HepG2 (cell line): Measurements from ENCODE around the gene SLC11A1. TPM values are rescaled to one million over a fixed set of nuclear protein-coding genes. Genes with fewer than 3 reads are reported as not detected.

Source experiments
- ARNT2 ChIP-seq: sonication (generic); formaldehyde crosslinking; IDR thresholded peaks from 2 replicates; pipeline ENCODE4 v1.8.0; 2022; ENCODE audit warnings: mild to moderate bottlenecking, low read depth, missing genetic modification reagents, moderate library complexity
- CHD4 ChIP-seq: fragments of 200-600 bp; sonication (generic); IDR thresholded peaks from 2 replicates; pipeline ENCODE4 v1.7.0; 2017; ENCODE audit warnings: mild to moderate bottlenecking, low read length, borderline replicate concordance
- CREM ChIP-seq, 2 experiments: sonication (generic) in 1 of 2; formaldehyde crosslinking in 1 of 2; IDR thresholded peaks; 2 replicates each; pipeline versions ENCODE4 v1.4.0 to v1.6.1; 2016 to 2020; ENCODE audit warnings: antibody characterized with exemption in 1 of 2, mild to moderate bottlenecking in 1 of 2, missing genetic modification reagents in 1 of 2
- DNMT1 ChIP-seq: sonication (generic); formaldehyde crosslinking; IDR thresholded peaks from 2 replicates; pipeline ENCODE4 v1.5.1; 2020; ENCODE audit warnings: mild to moderate bottlenecking, missing genetic modification reagents
- FOXA1 ChIP-seq, 2 experiments: fragments of 450-650 bp in 1 of 2; sonication (generic) in 1 of 2; formaldehyde crosslinking in 1 of 2; IDR thresholded peaks; 2 replicates each; pipeline versions ENCODE4 v1.4.0 to v1.6.1; 2016 to 2020; ENCODE audit warnings: missing genetic modification reagents in 1 of 2
- HOXA9 ChIP-seq: sonication (generic); formaldehyde crosslinking; IDR thresholded peaks from 2 replicates; pipeline ENCODE4 v1.8.1; 2022; ENCODE audit warnings: missing genetic modification reagents, mild to moderate bottlenecking, moderate library complexity, borderline replicate concordance
- KMT2B ChIP-seq: IDR thresholded peaks from 2 replicates; pipeline ENCODE4 v1.6.1; 2016; ENCODE audit warnings: missing genetic modification reagents, missing compliant biosample characterization
- MLXIP ChIP-seq: sonication (generic); formaldehyde crosslinking; IDR thresholded peaks from 2 replicates; pipeline ENCODE4 v1.9.0; 2021; ENCODE audit warnings: missing genetic modification reagents, borderline replicate concordance
- NAIF1 ChIP-seq: sonication (generic); formaldehyde crosslinking; IDR thresholded peaks from 2 replicates; pipeline ENCODE4 v1.5.0; 2020; ENCODE audit warnings: mild to moderate bottlenecking, missing genetic modification reagents, borderline replicate concordance
- RAD21 ChIP-seq: fragments of 450-650 bp; formaldehyde crosslinking; IDR thresholded peaks from 2 replicates; pipeline ENCODE4 v1.5.0; 2020; ENCODE audit warnings: mild to moderate bottlenecking
- RBAK ChIP-seq: sonication (generic); formaldehyde crosslinking; IDR thresholded peaks from 2 replicates; pipeline ENCODE4 v1.5.1; 2020; ENCODE audit warnings: mild to moderate bottlenecking, missing genetic modification reagents
- RCOR2 ChIP-seq: IDR thresholded peaks from 2 replicates; pipeline ENCODE4 v1.6.1; 2016; ENCODE audit warnings: missing biosample characterization, missing genetic modification reagents
- SNAPC4 ChIP-seq: sonication (generic); formaldehyde crosslinking; IDR thresholded peaks from 2 replicates; pipeline ENCODE4 v1.4.0; 2020; ENCODE audit warnings: mild to moderate bottlenecking, missing genetic modification reagents
- TARDBP ChIP-seq: sonication (generic); formaldehyde crosslinking; IDR thresholded peaks from 2 replicates; pipeline ENCODE4 v1.8.0; 2022; ENCODE audit warnings: mild to moderate bottlenecking, missing genetic modification reagents
- TP53 ChIP-seq: sonication (generic); formaldehyde crosslinking; conservative IDR thresholded peaks from 2 replicates; pipeline ENCODE4 v1.4.0; 2020; ENCODE audit warnings: missing genetic modification reagents
- ZIK1 ChIP-seq: sonication (generic); formaldehyde crosslinking; IDR thresholded peaks from 2 replicates; pipeline ENCODE4 v1.5.0; 2020; ENCODE audit warnings: mild to moderate bottlenecking, low read depth, missing genetic modification reagents, borderline replicate concordance
- ZNF10 ChIP-seq: sonication (generic); formaldehyde crosslinking; IDR thresholded peaks from 2 replicates; pipeline ENCODE4 v1.4.0; 2020; ENCODE audit warnings: mild to moderate bottlenecking, low read depth, missing genetic modification reagents, borderline replicate concordance
- ZNF20 ChIP-seq: sonication (generic); formaldehyde crosslinking; IDR thresholded peaks from 2 replicates; pipeline ENCODE4 v1.4.0; 2020; ENCODE audit warnings: mild to moderate bottlenecking, moderate library complexity, missing genetic modification reagents
- ZNF367 ChIP-seq: sonication (generic); formaldehyde crosslinking; IDR thresholded peaks from 2 replicates; pipeline ENCODE4 v1.4.0; 2020; ENCODE audit warnings: missing genetic modification reagents, borderline replicate concordance
- ZNF773 ChIP-seq: sonication (generic); formaldehyde crosslinking; IDR thresholded peaks from 2 replicates; pipeline ENCODE4 v1.4.0; 2020; ENCODE audit warnings: missing genetic modification reagents, borderline replicate concordance
- ZNF83 ChIP-seq: sonication (generic); formaldehyde crosslinking; IDR thresholded peaks from 2 replicates; pipeline ENCODE4 v1.4.0; 2020; ENCODE audit warnings: missing genetic modification reagents, mild to moderate bottlenecking, borderline replicate concordance
- ZNF850 ChIP-seq: sonication (generic); formaldehyde crosslinking; conservative IDR thresholded peaks from 2 replicates; pipeline ENCODE4 v1.9.0; 2021; ENCODE audit warnings: mild to moderate bottlenecking, missing genetic modification reagents
- polyA plus RNA-seq, 8 experiments: library from polyadenylated mRNA; depleted of rRNA in 3 of 8; stranded (reverse) in 7 of 8; unstranded in 1 of 8; fragments of >200 nt; fragmentation: Illumina TruSeq in 4 of 8; extraction: Trizol in 4 of 8; gene quantifications; 2 replicates each; pipeline versions ENCODE4 v1.2.1 to v1.2.3, GENCODE V29; 2011 to 2016; ENCODE audit warnings: low read depth in 4 of 8, missing spikeins in 1 of 8, mixed read lengths in 1 of 8; ENCODE audit not compliant: insufficient read depth in 1 of 8
- total RNA-seq, 5 experiments: library from RNA; depleted of rRNA; stranded (reverse); fragments of >200 nt; fragmentation: Illumina TruSeq; extraction: Trizol; gene quantifications; 2 replicates each; pipeline ENCODE4 v1.2.3, GENCODE V29; 2016; ENCODE audit warnings: low read depth in 1 of 5

The SLC11A1 gene
- total and polyA plus RNA-seq, 2 of the 13 experiments (the other 11 are each of a cell fraction or from before 2014, with no cell fraction given): 0.33 to 2.3 TPM

GRCh38 chr2:218418717-218419458, 36.8 kb downstream of the SLC11A1 start, which contains the start of gene VIL1 (continued):
- TF ChIP-seq CREM (IDR thresholded peaks at IDR 0.05) (peak; percentile 64; the same call in 1 of the 2 replicates), CREM (CRISPR knock-in tag; IDR thresholded peaks at IDR 0.05) (no peak), FOXA1 (IDR thresholded peaks at IDR 0.05) (no peak), FOXA1 (CRISPR knock-in tag; IDR thresholded peaks at IDR 0.05) (no peak), NAIF1 (CRISPR knock-in tag) (no peak), HOXA9 (no peak), ZNF773 (CRISPR knock-in tag) (peak; percentile 48; the same call in 1 of the 2 replicates), TARDBP (CRISPR knock-in tag) (peak; percentile 73; the same call in 1 of the 2 replicates), TP53 (CRISPR knock-in tag) (no peak), MLXIP (CRISPR knock-in tag) (no peak), ZNF83 (CRISPR knock-in tag) (no peak), ZIK1 (CRISPR knock-in tag) (no peak), RAD21 (CRISPR knock-in tag) (peak; percentile 38; the same call in 1 of the 2 replicates), ZNF367 (CRISPR knock-in tag) (no peak), ZNF20 (CRISPR knock-in tag) (no peak), RCOR2 (CRISPR knock-in tag) (peak; percentile 63; the same call in 1 of the 2 replicates), KMT2B (peak; percentile 52; the same call in 1 of the 2 replicates), RBAK (no peak), ZNF10 (CRISPR knock-in tag) (no peak), CHD4 (no peak), ZNF850 (no peak), DNMT1 (CRISPR knock-in tag) (no peak), ARNT2 (CRISPR knock-in tag) (peak; percentile 77; the same call in 1 of the 2 replicates), SNAPC4 (CRISPR knock-in tag) (no peak)
